Transverse colon (tissue), 4 donors: Measurements from ENCODE around the gene LACTBL1.
"Not testable (repeated sequence)": the region's sequence is repeated elsewhere in the genome, so short reads cannot be mapped to it uniquely, and the experiment has no call there.

Experiments
- POLR2AphosphoS5 ChIP-seq, 3 donors: sonication (generic); formaldehyde crosslinking; IDR thresholded peaks; one replicate each; pipeline ENCODE4 v1.6.1; 2016; ENCODE audit warnings: antibody characterized with exemption in 3 of 3
- TF ChIP-seq, protein P1 (sequence below), 5 experiments: fragments of 200-600 bp in 3 of 5; fragments of 450-650 bp in 2 of 5; sonication (generic) in 3 of 5; IDR thresholded peaks; 1 replicate in 2 of 5; 2 replicates in 3 of 5; pipeline ENCODE4 v1.5.1; 2016 to 2017; ENCODE audit warnings: antibody characterized with exemption in 5 of 5, inconsistent platforms in 3 of 5, mild to moderate bottlenecking in 2 of 5, moderate library complexity in 1 of 5

DNA sequence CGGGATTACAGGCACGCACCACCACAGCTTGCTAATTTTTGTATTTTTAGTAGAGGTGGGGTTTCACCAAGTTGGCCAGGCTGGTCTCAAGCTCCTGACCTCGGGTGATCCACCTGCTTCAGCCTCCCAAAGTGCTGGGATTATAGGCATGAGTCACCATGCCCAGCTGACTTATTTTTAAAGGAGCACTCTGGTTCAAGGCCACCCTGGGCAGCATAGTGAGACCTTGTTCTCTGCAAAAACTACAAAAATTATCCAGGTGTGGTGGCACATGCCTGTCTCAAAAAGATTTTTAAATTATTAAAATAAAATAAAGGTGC lies 7.8 kb upstream of the LACTBL1 start:
- TF ChIP-seq POLR2AphosphoS5 (IDR thresholded peaks at IDR 0.05) = not testable (repeated sequence)
- TF ChIP-seq, protein P1, sequence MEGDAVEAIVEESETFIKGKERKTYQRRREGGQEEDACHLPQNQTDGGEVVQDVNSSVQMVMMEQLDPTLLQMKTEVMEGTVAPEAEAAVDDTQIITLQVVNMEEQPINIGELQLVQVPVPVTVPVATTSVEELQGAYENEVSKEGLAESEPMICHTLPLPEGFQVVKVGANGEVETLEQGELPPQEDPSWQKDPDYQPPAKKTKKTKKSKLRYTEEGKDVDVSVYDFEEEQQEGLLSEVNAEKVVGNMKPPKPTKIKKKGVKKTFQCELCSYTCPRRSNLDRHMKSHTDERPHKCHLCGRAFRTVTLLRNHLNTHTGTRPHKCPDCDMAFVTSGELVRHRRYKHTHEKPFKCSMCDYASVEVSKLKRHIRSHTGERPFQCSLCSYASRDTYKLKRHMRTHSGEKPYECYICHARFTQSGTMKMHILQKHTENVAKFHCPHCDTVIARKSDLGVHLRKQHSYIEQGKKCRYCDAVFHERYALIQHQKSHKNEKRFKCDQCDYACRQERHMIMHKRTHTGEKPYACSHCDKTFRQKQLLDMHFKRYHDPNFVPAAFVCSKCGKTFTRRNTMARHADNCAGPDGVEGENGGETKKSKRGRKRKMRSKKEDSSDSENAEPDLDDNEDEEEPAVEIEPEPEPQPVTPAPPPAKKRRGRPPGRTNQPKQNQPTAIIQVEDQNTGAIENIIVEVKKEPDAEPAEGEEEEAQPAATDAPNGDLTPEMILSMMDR (IDR thresholded peaks at IDR 0.05) = not testable (repeated sequence)
